DOHH2 (cell line): ENCODE results near the gene SRPK2.

Source experiments
- EZH2phosphoT487 ChIP-seq: fragments of 200-600 bp; sonication (generic); IDR thresholded peaks from 2 replicates; pipeline ENCODE4 v1.6.1; 2017; ENCODE audit warnings: borderline replicate concordance, mild to moderate bottlenecking, antibody characterized with exemption, low read length, moderate library complexity, mixed read lengths
- TF ChIP-seq, protein P1 (sequence below): fragments of 200-600 bp; sonication (generic); IDR thresholded peaks from one replicate; pipeline ENCODE4 v1.5.1; 2014; ENCODE audit warnings: antibody characterized with exemption, mild to moderate bottlenecking, low read depth, low read length; ENCODE audit not compliant: poor library complexity, severe bottlenecking

DNA sequence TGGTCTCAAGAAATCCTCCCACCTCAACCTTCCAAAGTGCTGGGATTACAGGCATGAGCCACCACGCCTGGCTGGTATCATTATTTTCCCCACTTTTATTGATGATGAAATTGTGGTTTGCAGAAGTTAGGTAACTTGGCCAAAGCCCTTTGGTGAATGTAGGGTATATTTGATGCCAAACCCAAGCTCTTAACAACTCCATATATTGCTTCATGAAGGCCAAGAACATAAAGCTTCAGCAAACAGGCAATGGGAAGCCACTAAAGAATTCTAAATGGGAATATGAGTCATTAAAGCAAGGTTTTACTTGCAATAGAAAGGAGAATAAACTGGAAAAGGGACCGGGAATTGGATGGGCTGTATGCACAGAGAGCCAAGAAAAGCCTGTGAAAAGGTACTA lies 232.0 kb downstream of the SRPK2 start:
- TF ChIP-seq, protein P1, sequence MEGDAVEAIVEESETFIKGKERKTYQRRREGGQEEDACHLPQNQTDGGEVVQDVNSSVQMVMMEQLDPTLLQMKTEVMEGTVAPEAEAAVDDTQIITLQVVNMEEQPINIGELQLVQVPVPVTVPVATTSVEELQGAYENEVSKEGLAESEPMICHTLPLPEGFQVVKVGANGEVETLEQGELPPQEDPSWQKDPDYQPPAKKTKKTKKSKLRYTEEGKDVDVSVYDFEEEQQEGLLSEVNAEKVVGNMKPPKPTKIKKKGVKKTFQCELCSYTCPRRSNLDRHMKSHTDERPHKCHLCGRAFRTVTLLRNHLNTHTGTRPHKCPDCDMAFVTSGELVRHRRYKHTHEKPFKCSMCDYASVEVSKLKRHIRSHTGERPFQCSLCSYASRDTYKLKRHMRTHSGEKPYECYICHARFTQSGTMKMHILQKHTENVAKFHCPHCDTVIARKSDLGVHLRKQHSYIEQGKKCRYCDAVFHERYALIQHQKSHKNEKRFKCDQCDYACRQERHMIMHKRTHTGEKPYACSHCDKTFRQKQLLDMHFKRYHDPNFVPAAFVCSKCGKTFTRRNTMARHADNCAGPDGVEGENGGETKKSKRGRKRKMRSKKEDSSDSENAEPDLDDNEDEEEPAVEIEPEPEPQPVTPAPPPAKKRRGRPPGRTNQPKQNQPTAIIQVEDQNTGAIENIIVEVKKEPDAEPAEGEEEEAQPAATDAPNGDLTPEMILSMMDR: no peak
- TF ChIP-seq EZH2phosphoT487: no peak
